HepG2 (cell line): ENCODE data around the gene FXYD1. TPM values are rescaled to one million over a fixed set of nuclear protein-coding genes. Genes with fewer than 3 reads are reported as not detected.

ENCODE experiments used
- ATM ChIP-seq: fragments of 450-650 bp; IDR thresholded peaks from 2 replicates; pipeline ENCODE4 v1.7.1; 2017; ENCODE audit warnings: mild to moderate bottlenecking, borderline replicate concordance
- CEBPG ChIP-seq: IDR thresholded peaks from 2 replicates; pipeline ENCODE4 v1.6.1; 2016
- FOXA1 ChIP-seq, 2 experiments: fragments of 450-650 bp in 1 of 2; sonication (generic) in 1 of 2; formaldehyde crosslinking in 1 of 2; IDR thresholded peaks; 2 replicates each; pipeline versions ENCODE4 v1.4.0 to v1.6.1; 2016 to 2020; ENCODE audit warnings: missing genetic modification reagents in 1 of 2
- KDM2A ChIP-seq: sonication (generic); formaldehyde crosslinking; IDR thresholded peaks from 2 replicates; pipeline ENCODE4 v1.4.0; 2020; ENCODE audit warnings: low read depth, missing genetic modification reagents, borderline replicate concordance
- MED13 ChIP-seq: sonication (generic); formaldehyde crosslinking; IDR thresholded peaks from 2 replicates; pipeline ENCODE4 v1.5.0; 2020; ENCODE audit warnings: missing genetic modification reagents
- MYNN ChIP-seq: sonication (generic); formaldehyde crosslinking; IDR thresholded peaks from 2 replicates; pipeline ENCODE4 v1.4.0; 2020; ENCODE audit warnings: mild to moderate bottlenecking, low read depth, missing genetic modification reagents
- POLR2AphosphoS5 ChIP-seq: IDR thresholded peaks from 2 replicates; pipeline ENCODE4 v1.6.1; 2012; ENCODE audit warnings: low read depth, low read length
- RBM22 ChIP-seq: fragments of 200-400 bp; formaldehyde crosslinking; optimal IDR thresholded peaks from 2 replicates; pipeline ENCODE3; 2017; ENCODE audit warnings: mild to moderate bottlenecking, low read length, moderate library complexity
- RERE ChIP-seq: IDR thresholded peaks from 2 replicates; pipeline ENCODE4 v1.6.1; 2016; ENCODE audit warnings: low read depth, missing genetic modification reagents, missing compliant biosample characterization
- STAG1 ChIP-seq: sonication (generic); formaldehyde crosslinking; IDR thresholded peaks from 2 replicates; pipeline ENCODE4 v1.4.0; 2020; ENCODE audit warnings: missing genetic modification reagents
- STAT6 ChIP-seq: sonication (generic); formaldehyde crosslinking; IDR thresholded peaks from 2 replicates; pipeline ENCODE4 v1.4.0; 2020; ENCODE audit warnings: missing genetic modification reagents, mild to moderate bottlenecking, borderline replicate concordance
- TAF15 ChIP-seq: fragments of 200-400 bp; formaldehyde crosslinking; IDR thresholded peaks from one replicate; pipeline ENCODE4 v1.6.1; 2018; ENCODE audit warnings: mild to moderate bottlenecking, low read depth, low read length; ENCODE audit not compliant: poor library complexity, severe bottlenecking
- TRIM24 ChIP-seq: sonication (generic); formaldehyde crosslinking; IDR thresholded peaks from 2 replicates; pipeline ENCODE4 v1.8.0; 2022; ENCODE audit warnings: mild to moderate bottlenecking, missing genetic modification reagents
- ZNF138 ChIP-seq: sonication (generic); formaldehyde crosslinking; IDR thresholded peaks from 2 replicates; pipeline ENCODE4 v1.5.0; 2020; ENCODE audit warnings: mild to moderate bottlenecking, low read depth, missing genetic modification reagents
- ZNF263 ChIP-seq: sonication (generic); formaldehyde crosslinking; IDR thresholded peaks from 2 replicates; pipeline ENCODE4 v1.4.0; 2020; ENCODE audit warnings: missing genetic modification reagents
- ZNF282 ChIP-seq: fragments of 450-650 bp; IDR thresholded peaks from 2 replicates; pipeline ENCODE4 v1.6.1; 2018; ENCODE audit not compliant: partially characterized antibody
- ZNF335 ChIP-seq: sonication (generic); formaldehyde crosslinking; IDR thresholded peaks from 2 replicates; pipeline ENCODE4 v1.4.0; 2020; ENCODE audit warnings: missing genetic modification reagents
- ZNF687 ChIP-seq: sonication (generic); formaldehyde crosslinking; IDR thresholded peaks from 2 replicates; pipeline ENCODE4 v1.5.1; 2020; ENCODE audit warnings: mild to moderate bottlenecking, missing genetic modification reagents, moderate library complexity
- ZNF782 ChIP-seq: sonication (generic); formaldehyde crosslinking; IDR thresholded peaks from 2 replicates; pipeline ENCODE4 v1.4.0; 2020; ENCODE audit warnings: missing genetic modification reagents, mild to moderate bottlenecking, borderline replicate concordance
- polyA plus RNA-seq, 8 experiments: library from polyadenylated mRNA; depleted of rRNA in 3 of 8; stranded (reverse) in 7 of 8; unstranded in 1 of 8; fragments of >200 nt; fragmentation: Illumina TruSeq in 4 of 8; extraction: Trizol in 4 of 8; gene quantifications; 2 replicates each; pipeline versions ENCODE4 v1.2.1 to v1.2.3, GENCODE V29; 2011 to 2016; ENCODE audit warnings: low read depth in 4 of 8, missing spikeins in 1 of 8, mixed read lengths in 1 of 8; ENCODE audit not compliant: insufficient read depth in 1 of 8
- total RNA-seq, 5 experiments: library from RNA; depleted of rRNA; stranded (reverse); fragments of >200 nt; fragmentation: Illumina TruSeq; extraction: Trizol; gene quantifications; 2 replicates each; pipeline ENCODE4 v1.2.3, GENCODE V29; 2016; ENCODE audit warnings: low read depth in 1 of 5

Gene FXYD1
- total and polyA plus RNA-seq, 2 of the 13 experiments (the other 11 are each of a cell fraction or from before 2014, with no cell fraction given): 31.2 TPM; not detected in 1

GRCh38 chr19:35135389-35135909 lies 3.2 kb upstream of the FXYD1 start (continued):
- TF ChIP-seq STAT6 (CRISPR knock-in tag) (no peak), POLR2AphosphoS5 (no peak), CEBPG (CRISPR knock-in tag) (no peak), ZNF782 (CRISPR knock-in tag) (no peak), RERE (no peak), ATM (no peak), MED13 (no peak), MYNN (CRISPR knock-in tag) (no peak), FOXA1 (IDR thresholded peaks at IDR 0.05) (no peak), FOXA1 (CRISPR knock-in tag; IDR thresholded peaks at IDR 0.05) (no peak), ZNF335 (CRISPR knock-in tag) (peak; percentile 53; the same call in 1 of the 2 replicates), ZNF687 (CRISPR knock-in tag) (peak; percentile 88), ZNF263 (no peak), STAG1 (peak; percentile 78), KDM2A (CRISPR knock-in tag) (no peak), ZNF138 (no peak), TAF15 (no peak), TRIM24 (CRISPR knock-in tag) (no peak), ZNF282 (no peak), RBM22 (no peak)
